Right atrium auricular region (tissue), 2 donors: ENCODE data around the gene TSPAN9. TPM values are rescaled to one million over a fixed set of nuclear protein-coding genes. Genes with fewer than 3 reads are reported as not detected.
A peak's percentile ranks its signal among the peaks of the same experiment; 100 is the strongest.

Experiments
- DNase-seq: peaks from one replicate; pipeline ENCODE4 v3.0.0-alpha.2; 2019; ENCODE audit warnings: low spot score
- H3K27ac ChIP-seq, 2 donors: fragments of 200-600 bp; sonication (generic); 1 replicate in 1 of 2; 2 replicates in 1 of 2; pipeline ENCODE4 v1.5.1; 2016 to 2019
- H3K27me3 ChIP-seq, 2 donors: fragments of 200-600 bp; sonication (generic); one replicate each; pipeline versions ENCODE4 v1.5.1 to v1.6.0; 2017 to 2019
- H3K36me3 ChIP-seq: fragments of 200-600 bp; sonication (generic); one replicate; pipeline ENCODE4 v1.5.1; 2016
- H3K4me1 ChIP-seq, 2 donors: fragments of 200-600 bp; sonication (generic); one replicate each; pipeline versions ENCODE4 v1.5.1 to v1.6.0; 2017 to 2019
- H3K4me3 ChIP-seq, 2 donors: fragments of 200-600 bp; sonication (generic); 1 replicate in 1 of 2; 2 replicates in 1 of 2; pipeline ENCODE4 v1.5.1; 2017 to 2019; ENCODE audit warnings: mild to moderate bottlenecking in 1 of 2, moderate library complexity in 1 of 2
- H3K9me3 ChIP-seq, 2 donors: fragments of 200-600 bp; sonication (generic); one replicate each; pipeline ENCODE4 v1.5.1; 2019
- CTCF ChIP-seq, 2 donors: fragments of 200-600 bp; sonication (generic); IDR thresholded peaks; one replicate each; pipeline ENCODE4 v1.5.1; 2019; ENCODE audit warnings: antibody characterized with exemption in 2 of 2
- total RNA-seq, 2 donors: library from RNA; depleted of rRNA; stranded (reverse); fragments of >200 nt; gene quantifications; one replicate each; pipeline ENCODE4 v1.1.0, GENCODE V29; 2016

Gene TSPAN9
- total RNA-seq, 2 donors from 2014 or later: 103 to 185 TPM

- H3K4me3 ChIP-seq: no peak overlapping the region
- no peaks in the 10 kb centered on the region for H3K27me3 ChIP-seq
- DNase-seq: no peak
- peak overlapping the region; percentile 59 to 75 for H3K27ac ChIP-seq
- H3K36me3 ChIP-seq: no peaks in the 10 kb centered on the region
- no peak for TF ChIP-seq CTCF (IDR thresholded peaks at IDR 0.05)
- peaks cover 0 to 5% of the 10 kb centered on the region in 2 donors for H3K9me3 ChIP-seq
- peaks cover 0 to 68% of the 10 kb centered on the region in 2 donors for H3K4me1 ChIP-seq
These were observed 148.1 kb downstream of the TSPAN9 start for GRCh38 chr12:3225154-3225795.

DNA sequence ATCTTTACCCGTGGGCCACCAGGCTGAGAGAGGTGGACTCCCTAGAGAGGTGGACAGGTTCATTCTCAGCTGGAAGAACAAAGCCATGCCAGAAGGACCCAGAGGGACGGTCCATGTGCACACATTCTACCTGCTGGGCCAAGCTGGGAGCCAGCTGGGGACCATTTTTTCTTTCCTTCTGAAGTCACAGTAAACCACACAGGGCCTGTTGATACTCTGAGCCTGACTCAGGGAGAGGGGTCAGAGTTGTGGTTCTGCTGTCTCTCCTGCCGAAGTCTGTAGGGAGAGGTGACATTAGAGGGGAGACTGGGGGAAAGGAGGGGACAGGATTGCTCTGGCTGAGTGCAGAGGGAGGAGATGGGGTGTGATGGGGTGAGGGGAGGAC, 148.6 kb downstream of the TSPAN9 start:
- H3K4me1 ChIP-seq: peaks cover 0 to 68% of the 10 kb centered on the region in 2 donors
- DNase-seq: no peak
- no peaks in the 10 kb centered on the region for H3K36me3 ChIP-seq
- peaks cover 0 to 5% of the 10 kb centered on the region in 2 donors for H3K9me3 ChIP-seq
- H3K27me3 ChIP-seq: no peaks in the 10 kb centered on the region
- H3K27ac ChIP-seq: peak overlapping the region; percentile 59 to 75
- H3K4me3 ChIP-seq: no peak overlapping the region
- no peak for TF ChIP-seq CTCF (IDR thresholded peaks at IDR 0.05)

GRCh38 chr12:3226264-3226663, 149.1 kb downstream of the TSPAN9 start:
- TF ChIP-seq CTCF (IDR thresholded peaks at IDR 0.05): no peak
- H3K27me3 ChIP-seq: no peaks in the 10 kb centered on the region
- H3K4me1 ChIP-seq: peaks cover 0 to 70% of the 10 kb centered on the region in 2 donors
- DNase-seq: no peak
- no peaks in the 10 kb centered on the region for H3K36me3 ChIP-seq
- no peak overlapping the region for H3K4me3 ChIP-seq
- peaks cover 0 to 5% of the 10 kb centered on the region in 2 donors for H3K9me3 ChIP-seq
- peak overlapping the region; percentile 59 to 75 for H3K27ac ChIP-seq

- TF ChIP-seq CTCF (IDR thresholded peaks at IDR 0.05): no peak
- Histone ChIP-seq H3K9me3 (peaks cover 0 to 5% of the 10 kb centered on the region in 2 donors), H3K27me3 (no peaks in the 10 kb centered on the region), H3K27ac (peak overlapping the region; percentile 41 to 66), H3K36me3 (no peaks in the 10 kb centered on the region), H3K4me1 (peaks cover 0 to 71% of the 10 kb centered on the region in 2 donors), H3K4me3 (no peak overlapping the region)
- DNase-seq: no peak
These were observed 150.1 kb downstream of the TSPAN9 start for GRCh38 chr12:3227076-3227975.

- TF ChIP-seq CTCF (IDR thresholded peaks at IDR 0.05): no peak
- Histone ChIP-seq H3K4me1 (peaks cover 0 to 73% of the 10 kb centered on the region in 2 donors), H3K27ac (peak overlapping the region in 1 of 2 donors; percentile 19)
These were observed 151.4 kb downstream of the TSPAN9 start for GRCh38 chr12:3228552-3228951.

More at GRCh38 chr12:3228552-3228951, 151.4 kb downstream of the TSPAN9 start:
- H3K36me3 ChIP-seq: no peaks in the 10 kb centered on the region
- H3K27me3 ChIP-seq: no peaks in the 10 kb centered on the region
- DNase-seq: no peak
- no peak overlapping the region for H3K4me3 ChIP-seq
- H3K9me3 ChIP-seq: peaks cover 0 to 5% of the 10 kb centered on the region in 2 donors
